ENCODE data around the gene MSGN1.

GRCh38 chr2:17815468-17816184 is 634 bp upstream of the MSGN1 start:
- TF ChIP-seq, protein P1, sequence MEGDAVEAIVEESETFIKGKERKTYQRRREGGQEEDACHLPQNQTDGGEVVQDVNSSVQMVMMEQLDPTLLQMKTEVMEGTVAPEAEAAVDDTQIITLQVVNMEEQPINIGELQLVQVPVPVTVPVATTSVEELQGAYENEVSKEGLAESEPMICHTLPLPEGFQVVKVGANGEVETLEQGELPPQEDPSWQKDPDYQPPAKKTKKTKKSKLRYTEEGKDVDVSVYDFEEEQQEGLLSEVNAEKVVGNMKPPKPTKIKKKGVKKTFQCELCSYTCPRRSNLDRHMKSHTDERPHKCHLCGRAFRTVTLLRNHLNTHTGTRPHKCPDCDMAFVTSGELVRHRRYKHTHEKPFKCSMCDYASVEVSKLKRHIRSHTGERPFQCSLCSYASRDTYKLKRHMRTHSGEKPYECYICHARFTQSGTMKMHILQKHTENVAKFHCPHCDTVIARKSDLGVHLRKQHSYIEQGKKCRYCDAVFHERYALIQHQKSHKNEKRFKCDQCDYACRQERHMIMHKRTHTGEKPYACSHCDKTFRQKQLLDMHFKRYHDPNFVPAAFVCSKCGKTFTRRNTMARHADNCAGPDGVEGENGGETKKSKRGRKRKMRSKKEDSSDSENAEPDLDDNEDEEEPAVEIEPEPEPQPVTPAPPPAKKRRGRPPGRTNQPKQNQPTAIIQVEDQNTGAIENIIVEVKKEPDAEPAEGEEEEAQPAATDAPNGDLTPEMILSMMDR (IDR thresholded peaks at IDR 0.05; ENCODE audit: low read depth, low read length) = no peak
- no peak for TF ChIP-seq EZH2phosphoT487 (IDR thresholded peaks at IDR 0.05; ENCODE audit: low read depth)
